Ishikawa (cell line): ENCODE data around the gene NAV3.

Experiments
- CEBPB ChIP-seq: IDR thresholded peaks from 2 replicates; pipeline ENCODE4 v1.6.1; 2012
- CREB1 ChIP-seq: IDR thresholded peaks from 2 replicates; pipeline ENCODE4 v1.6.1; 2012; ENCODE audit warnings: low read depth
- EGR1 ChIP-seq: IDR thresholded peaks from 2 replicates; pipeline ENCODE4 v1.6.1; 2012
- EP300 ChIP-seq: IDR thresholded peaks from 2 replicates; pipeline ENCODE4 v1.6.1; 2012; ENCODE audit warnings: borderline replicate concordance
- FOXM1 ChIP-seq: IDR thresholded peaks from 2 replicates; pipeline ENCODE4 v1.6.1; 2012; ENCODE audit warnings: low read depth, borderline replicate concordance
- NFIC ChIP-seq: IDR thresholded peaks from 2 replicates; pipeline ENCODE4 v1.6.1; 2012
- RAD21 ChIP-seq: IDR thresholded peaks from 2 replicates; pipeline ENCODE4 v1.6.1; 2012; ENCODE audit warnings: low read depth
- TAF1 ChIP-seq: IDR thresholded peaks from 2 replicates; pipeline ENCODE4 v1.6.1; 2012; ENCODE audit warnings: low read depth, mild to moderate bottlenecking
- TCF12 ChIP-seq: IDR thresholded peaks from 2 replicates; pipeline ENCODE4 v1.6.1; 2012; ENCODE audit warnings: low read depth
- TEAD4 ChIP-seq: IDR thresholded peaks from 2 replicates; pipeline ENCODE4 v1.6.1; 2012
- YY1 ChIP-seq: IDR thresholded peaks from 2 replicates; pipeline ENCODE4 v1.6.1; 2012; ENCODE audit warnings: low read depth
- ZBTB7A ChIP-seq: IDR thresholded peaks from 2 replicates; pipeline ENCODE4 v1.6.1; 2012; ENCODE audit warnings: low read depth
- TF ChIP-seq, protein P1 (sequence below): IDR thresholded peaks from 2 replicates; pipeline ENCODE4 v1.6.1; 2012
- TF ChIP-seq, protein P2 (sequence below): IDR thresholded peaks from 2 replicates; pipeline ENCODE4 v1.6.1; 2012; ENCODE audit warnings: low read depth, mild to moderate bottlenecking
- TF ChIP-seq, protein P3 (sequence below): IDR thresholded peaks from 2 replicates; pipeline ENCODE4 v1.6.1; 2012

Gene NAV3

GRCh38 chr12:78241446-78241845, 410.8 kb downstream of the NAV3 start:
- TF ChIP-seq YY1 (no peak), FOXM1 (no peak), EGR1 (no peak), TEAD4 (no peak), TCF12 (no peak), NFIC (no peak), TAF1 (no peak), CEBPB (no peak), CREB1 (no peak), EP300 (no peak), RAD21 (no peak), ZBTB7A (no peak)
- TF ChIP-seq, protein P1, sequence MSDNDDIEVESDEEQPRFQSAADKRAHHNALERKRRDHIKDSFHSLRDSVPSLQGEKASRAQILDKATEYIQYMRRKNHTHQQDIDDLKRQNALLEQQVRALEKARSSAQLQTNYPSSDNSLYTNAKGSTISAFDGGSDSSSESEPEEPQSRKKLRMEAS = no peak
- TF ChIP-seq, protein P2, sequence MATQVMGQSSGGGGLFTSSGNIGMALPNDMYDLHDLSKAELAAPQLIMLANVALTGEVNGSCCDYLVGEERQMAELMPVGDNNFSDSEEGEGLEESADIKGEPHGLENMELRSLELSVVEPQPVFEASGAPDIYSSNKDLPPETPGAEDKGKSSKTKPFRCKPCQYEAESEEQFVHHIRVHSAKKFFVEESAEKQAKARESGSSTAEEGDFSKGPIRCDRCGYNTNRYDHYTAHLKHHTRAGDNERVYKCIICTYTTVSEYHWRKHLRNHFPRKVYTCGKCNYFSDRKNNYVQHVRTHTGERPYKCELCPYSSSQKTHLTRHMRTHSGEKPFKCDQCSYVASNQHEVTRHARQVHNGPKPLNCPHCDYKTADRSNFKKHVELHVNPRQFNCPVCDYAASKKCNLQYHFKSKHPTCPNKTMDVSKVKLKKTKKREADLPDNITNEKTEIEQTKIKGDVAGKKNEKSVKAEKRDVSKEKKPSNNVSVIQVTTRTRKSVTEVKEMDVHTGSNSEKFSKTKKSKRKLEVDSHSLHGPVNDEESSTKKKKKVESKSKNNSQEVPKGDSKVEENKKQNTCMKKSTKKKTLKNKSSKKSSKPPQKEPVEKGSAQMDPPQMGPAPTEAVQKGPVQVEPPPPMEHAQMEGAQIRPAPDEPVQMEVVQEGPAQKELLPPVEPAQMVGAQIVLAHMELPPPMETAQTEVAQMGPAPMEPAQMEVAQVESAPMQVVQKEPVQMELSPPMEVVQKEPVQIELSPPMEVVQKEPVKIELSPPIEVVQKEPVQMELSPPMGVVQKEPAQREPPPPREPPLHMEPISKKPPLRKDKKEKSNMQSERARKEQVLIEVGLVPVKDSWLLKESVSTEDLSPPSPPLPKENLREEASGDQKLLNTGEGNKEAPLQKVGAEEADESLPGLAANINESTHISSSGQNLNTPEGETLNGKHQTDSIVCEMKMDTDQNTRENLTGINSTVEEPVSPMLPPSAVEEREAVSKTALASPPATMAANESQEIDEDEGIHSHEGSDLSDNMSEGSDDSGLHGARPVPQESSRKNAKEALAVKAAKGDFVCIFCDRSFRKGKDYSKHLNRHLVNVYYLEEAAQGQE = no peak
- TF ChIP-seq, protein P3, sequence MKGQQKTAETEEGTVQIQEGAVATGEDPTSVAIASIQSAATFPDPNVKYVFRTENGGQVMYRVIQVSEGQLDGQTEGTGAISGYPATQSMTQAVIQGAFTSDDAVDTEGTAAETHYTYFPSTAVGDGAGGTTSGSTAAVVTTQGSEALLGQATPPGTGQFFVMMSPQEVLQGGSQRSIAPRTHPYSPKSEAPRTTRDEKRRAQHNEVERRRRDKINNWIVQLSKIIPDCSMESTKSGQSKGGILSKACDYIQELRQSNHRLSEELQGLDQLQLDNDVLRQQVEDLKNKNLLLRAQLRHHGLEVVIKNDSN = no peak

DNA sequence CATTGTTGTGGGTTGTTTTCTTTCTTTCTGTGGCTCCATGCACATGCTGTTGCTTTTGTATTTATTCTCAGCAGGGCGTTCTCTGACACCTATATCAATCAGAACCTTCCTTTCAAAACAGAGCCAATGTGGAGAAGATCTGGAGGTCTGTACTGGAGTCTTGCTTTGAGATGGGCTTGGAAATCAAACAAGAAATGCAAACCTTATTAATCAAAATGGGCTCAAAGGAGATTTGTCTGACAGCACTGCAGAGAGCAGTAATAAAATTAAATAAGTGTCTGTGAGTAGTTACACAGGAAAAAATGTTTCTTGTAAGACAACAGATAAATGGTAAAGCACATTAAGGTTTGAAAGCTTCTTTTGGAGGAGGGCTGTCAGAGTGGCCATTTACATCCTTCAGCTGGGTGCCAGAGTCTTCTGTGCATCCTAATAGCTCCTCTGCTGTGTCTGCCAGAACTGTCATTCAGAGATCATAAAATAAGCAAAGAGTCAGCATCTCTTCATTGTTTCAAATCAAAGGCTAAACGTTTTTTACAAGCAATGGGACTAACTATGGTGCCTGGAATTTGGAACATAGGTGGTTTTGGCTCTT, 414.3 kb downstream of the NAV3 start:
- TF ChIP-seq TCF12 = no peak
- TF ChIP-seq TEAD4 = no peak
- no peak for TF ChIP-seq TAF1
- no peak for TF ChIP-seq NFIC
- TF ChIP-seq EGR1 = no peak

DNA sequence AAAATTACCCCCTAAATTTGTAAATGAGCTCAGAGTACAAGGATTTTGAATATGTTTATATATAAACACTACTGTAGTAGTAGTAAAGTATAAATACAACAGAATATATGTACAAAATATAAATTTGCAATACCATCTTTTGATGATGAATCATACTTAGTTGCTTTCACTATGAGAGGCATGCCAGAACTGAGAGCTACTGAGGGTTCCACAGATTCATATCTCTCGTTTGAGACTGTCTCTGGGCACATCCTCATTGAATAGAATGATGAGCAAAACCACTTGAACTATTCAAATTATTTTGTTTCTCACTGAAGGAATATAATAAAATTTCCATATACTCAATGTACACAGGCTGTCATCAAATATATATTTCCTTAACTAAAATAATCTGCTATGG, 417.6 kb downstream of the NAV3 start:
- TF ChIP-seq, protein P3 = no peak
- TF ChIP-seq YY1 (no peak), FOXM1 (no peak), TEAD4 (no peak), TAF1 (no peak), CEBPB (no peak), RAD21 (no peak), EGR1 (no peak), ZBTB7A (no peak), TCF12 (no peak), CREB1 (no peak), NFIC (no peak), EP300 (no peak)
- TF ChIP-seq, protein P1 = no peak
- TF ChIP-seq, protein P2 = no peak

DNA sequence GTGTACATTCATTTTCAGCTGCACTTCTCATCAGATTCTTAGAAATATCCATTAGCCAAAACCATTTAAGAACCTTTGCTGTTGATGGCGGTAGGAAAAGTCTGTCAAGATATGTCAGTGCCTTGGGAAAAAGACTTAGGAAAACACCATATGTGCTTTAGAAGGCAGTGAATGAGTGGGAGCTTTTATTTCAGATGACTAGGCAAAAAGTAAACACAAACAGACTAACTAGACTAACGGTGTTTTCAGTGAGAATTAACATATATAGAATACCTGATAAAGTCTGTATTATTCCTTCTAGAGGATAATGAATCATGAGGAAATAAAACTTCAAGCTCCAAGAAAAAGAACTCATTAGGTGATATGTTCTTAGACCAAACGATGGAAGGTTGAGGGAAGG, 418.9 kb downstream of the NAV3 start:
- TF ChIP-seq EP300 (no peak), ZBTB7A (no peak)

- TF ChIP-seq ZBTB7A = no peak
These were observed 430.3 kb downstream of the NAV3 start for GRCh38 chr12:78260976-78261375.

- TF ChIP-seq TCF12 (no peak), YY1 (no peak), NFIC (no peak), FOXM1 (no peak), RAD21 (no peak), TEAD4 (no peak), CREB1 (no peak), EGR1 (no peak)
These were observed 431.2 kb downstream of the NAV3 start for GRCh38 chr12:78261901-78262300.
